Bronchial epithelial cell (primary cell): ENCODE measurements around the gene SNRNP27. TPM values are rescaled to one million over a fixed set of nuclear protein-coding genes. Genes with fewer than 3 reads are reported as not detected.
A peak's percentile ranks its signal among the peaks of the same experiment; 100 is the strongest.
"Not testable (repeated sequence)": the region's sequence is repeated elsewhere in the genome, so short reads cannot be mapped to it uniquely, and the experiment has no call there.

Experiments used
- DNase-seq: peaks from one replicate; pipeline ENCODE4 v3.0.0-alpha.2; 2010; ENCODE audit warnings: low read depth
- FAIRE-seq: peaks from 2 replicates; lab custom pipeline; 2011; peaks lifted over from hg19 to GRCh38; lab: Jason Lieb, UNC
- H3K27me3 ChIP-seq: 2 replicates; pipeline ENCODE4 v1.5.1; 2011; ENCODE audit warnings: low read length; ENCODE audit not compliant: control insufficient read depth, insufficient read depth
- H3K36me3 ChIP-seq: 2 replicates; pipeline ENCODE4 v1.5.1; 2011; ENCODE audit warnings: low read length; ENCODE audit not compliant: control insufficient read depth, insufficient read depth
- H3K4me3 ChIP-seq: 2 replicates; pipeline ENCODE4 v1.5.1; 2011; ENCODE audit warnings: mild to moderate bottlenecking, low read depth, low read length, control low read depth
- total RNA-seq: library from RNA; depleted of rRNA; stranded (reverse); fragments of >200 nt; gene quantifications from 2 replicates; pipeline ENCODE4 v1.2.1, GENCODE V29; 2014
- TF ChIP-seq, protein P1 (sequence below): IDR thresholded peaks from 2 replicates; pipeline ENCODE4 v1.5.1; 2011; ENCODE audit warnings: mild to moderate bottlenecking, moderate library complexity, low read length, control low read depth, inconsistent platforms; ENCODE audit not compliant: insufficient read depth, severe bottlenecking

The SNRNP27 gene
- total RNA-seq, 1 donor from 2014 or later: 22.9 TPM

DNA sequence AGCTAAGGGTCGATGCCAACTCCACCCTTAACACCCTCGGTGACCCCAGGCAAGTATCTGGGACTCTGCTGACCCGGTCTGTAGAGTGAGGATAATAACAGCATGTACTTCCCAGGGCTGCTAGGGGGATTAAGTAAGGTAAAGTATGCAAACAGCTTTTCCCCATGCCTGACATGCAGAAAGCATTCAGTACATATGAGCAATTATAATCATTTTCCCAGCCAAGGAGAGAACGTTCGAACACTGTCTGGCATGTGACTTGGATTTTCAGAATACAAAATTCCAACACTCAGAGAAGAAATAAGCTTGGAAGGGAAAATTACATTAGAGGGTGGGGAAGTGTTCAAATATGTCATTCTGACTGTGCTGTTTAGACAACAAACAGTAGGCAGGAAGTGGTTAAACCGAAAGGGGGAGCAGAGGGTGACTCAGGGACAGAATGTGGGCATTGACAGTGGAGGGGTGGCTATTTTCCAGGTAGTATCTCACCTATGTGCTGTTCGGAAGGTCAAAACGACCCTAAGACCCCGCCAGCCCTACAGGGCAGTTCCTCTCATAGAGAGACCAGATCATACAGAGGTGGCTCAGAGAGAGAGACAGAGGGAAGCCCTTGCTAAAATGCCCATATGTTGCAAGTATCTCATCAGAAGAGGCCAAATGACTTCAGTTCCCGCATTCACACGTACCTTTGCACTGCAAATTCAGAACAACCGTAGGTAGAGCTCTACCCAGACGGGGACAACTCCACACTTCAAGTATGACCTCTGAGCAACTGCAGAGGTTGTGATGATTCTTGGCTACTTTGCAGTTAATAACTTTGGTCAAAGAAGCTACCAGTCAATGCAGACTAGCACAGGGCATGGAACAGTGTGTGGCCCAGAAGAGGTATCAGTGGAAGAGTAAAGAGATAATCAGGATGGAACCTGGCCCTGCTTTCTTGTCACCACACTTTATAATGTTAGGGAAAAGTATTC is 52.9 kb downstream of the SNRNP27 start:
- no peak overlapping the region for H3K4me3 ChIP-seq
- no peak for FAIRE-seq
- no peaks in the 10 kb centered on the region for H3K36me3 ChIP-seq
- no peaks in the 10 kb centered on the region for H3K27me3 ChIP-seq
- TF ChIP-seq, protein P1, sequence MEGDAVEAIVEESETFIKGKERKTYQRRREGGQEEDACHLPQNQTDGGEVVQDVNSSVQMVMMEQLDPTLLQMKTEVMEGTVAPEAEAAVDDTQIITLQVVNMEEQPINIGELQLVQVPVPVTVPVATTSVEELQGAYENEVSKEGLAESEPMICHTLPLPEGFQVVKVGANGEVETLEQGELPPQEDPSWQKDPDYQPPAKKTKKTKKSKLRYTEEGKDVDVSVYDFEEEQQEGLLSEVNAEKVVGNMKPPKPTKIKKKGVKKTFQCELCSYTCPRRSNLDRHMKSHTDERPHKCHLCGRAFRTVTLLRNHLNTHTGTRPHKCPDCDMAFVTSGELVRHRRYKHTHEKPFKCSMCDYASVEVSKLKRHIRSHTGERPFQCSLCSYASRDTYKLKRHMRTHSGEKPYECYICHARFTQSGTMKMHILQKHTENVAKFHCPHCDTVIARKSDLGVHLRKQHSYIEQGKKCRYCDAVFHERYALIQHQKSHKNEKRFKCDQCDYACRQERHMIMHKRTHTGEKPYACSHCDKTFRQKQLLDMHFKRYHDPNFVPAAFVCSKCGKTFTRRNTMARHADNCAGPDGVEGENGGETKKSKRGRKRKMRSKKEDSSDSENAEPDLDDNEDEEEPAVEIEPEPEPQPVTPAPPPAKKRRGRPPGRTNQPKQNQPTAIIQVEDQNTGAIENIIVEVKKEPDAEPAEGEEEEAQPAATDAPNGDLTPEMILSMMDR: no peak
- DNase-seq: peak; percentile 97

DNA sequence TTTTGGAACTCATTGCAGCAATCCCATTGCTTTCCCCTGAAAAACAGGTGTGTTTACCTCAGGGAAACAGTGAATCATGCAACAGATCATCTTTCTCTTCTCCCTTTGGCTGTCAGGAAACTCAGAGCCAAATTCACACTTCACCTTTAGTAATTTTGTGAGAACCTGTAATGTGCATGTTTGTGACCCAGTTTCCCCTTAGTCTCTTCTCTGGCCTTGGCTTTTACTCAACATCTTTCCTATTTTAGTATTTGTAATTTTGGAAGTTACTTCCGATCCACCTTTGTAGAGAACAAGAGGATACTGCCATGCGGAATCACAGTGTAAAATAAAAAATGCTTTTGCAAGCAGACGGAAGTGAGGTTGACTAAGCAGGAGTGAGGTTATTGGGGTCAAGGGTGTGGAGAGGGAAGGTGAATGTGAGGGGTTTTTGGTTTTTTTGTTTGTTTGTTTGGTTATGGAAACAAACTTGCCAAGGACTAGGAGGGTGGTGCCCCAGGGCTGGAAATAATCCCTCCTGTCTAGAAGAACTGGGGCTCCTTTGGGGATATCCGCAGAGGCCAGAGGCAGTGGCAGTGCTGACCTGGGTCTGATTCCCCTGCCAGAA is 53.7 kb downstream of the SNRNP27 start:
- no peaks in the 10 kb centered on the region for H3K27me3 ChIP-seq
- TF ChIP-seq, protein P1: no peak
- H3K4me3 ChIP-seq: no peak overlapping the region
- H3K36me3 ChIP-seq: no peaks in the 10 kb centered on the region
- DNase-seq (peak; percentile 74), FAIRE-seq (no peak)

DNA sequence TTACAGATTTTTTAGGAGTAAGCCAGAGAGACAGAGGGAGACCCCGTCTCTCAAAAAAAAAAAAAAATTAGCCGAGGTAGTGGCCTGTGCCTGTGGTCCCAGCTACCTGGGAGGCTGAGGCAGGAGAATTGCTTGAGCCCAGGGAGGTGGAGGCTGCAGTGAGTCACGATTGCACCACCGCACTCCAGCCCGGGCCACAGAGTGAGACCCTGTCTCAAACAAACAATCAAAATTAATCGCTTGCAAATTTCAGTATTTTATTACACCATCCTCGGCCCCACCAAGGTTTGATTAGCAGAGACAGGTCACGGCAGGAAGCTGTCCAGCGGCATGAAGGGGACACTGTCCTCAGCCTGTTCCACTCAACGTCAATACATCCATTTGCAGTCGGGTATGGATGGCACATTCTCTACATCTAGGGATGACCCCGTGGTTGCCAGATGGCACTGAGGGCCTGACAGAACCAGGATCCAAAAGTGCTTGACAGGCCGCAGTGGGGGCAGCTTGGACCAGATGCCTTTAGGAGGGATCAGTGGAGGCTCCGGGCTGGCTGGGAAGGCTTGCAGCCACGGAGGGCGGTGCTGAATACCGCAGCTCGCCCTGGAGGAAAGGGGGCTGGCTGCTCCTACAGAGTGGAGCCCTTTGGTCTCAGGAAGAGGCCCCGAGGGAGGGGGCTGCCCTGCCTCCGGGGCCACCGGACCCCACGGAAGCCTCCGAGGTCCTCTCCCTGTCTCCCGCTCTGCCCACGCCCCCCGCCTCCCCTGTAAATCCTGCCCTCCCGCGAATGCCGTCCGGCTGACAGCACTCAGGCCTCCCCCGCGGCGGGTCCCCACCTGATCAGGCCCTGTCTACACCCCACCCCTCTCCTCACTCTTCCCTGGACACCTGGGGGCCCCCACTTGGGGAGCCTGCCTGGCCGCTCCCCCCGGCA is 54.5 kb downstream of the SNRNP27 start:
- DNase-seq: no peak
- FAIRE-seq: no peak
- H3K27me3 ChIP-seq: no peaks in the 10 kb centered on the region
- H3K4me3 ChIP-seq: no peak overlapping the region
- no peaks in the 10 kb centered on the region for H3K36me3 ChIP-seq
- TF ChIP-seq, protein P1: no peak

DNA sequence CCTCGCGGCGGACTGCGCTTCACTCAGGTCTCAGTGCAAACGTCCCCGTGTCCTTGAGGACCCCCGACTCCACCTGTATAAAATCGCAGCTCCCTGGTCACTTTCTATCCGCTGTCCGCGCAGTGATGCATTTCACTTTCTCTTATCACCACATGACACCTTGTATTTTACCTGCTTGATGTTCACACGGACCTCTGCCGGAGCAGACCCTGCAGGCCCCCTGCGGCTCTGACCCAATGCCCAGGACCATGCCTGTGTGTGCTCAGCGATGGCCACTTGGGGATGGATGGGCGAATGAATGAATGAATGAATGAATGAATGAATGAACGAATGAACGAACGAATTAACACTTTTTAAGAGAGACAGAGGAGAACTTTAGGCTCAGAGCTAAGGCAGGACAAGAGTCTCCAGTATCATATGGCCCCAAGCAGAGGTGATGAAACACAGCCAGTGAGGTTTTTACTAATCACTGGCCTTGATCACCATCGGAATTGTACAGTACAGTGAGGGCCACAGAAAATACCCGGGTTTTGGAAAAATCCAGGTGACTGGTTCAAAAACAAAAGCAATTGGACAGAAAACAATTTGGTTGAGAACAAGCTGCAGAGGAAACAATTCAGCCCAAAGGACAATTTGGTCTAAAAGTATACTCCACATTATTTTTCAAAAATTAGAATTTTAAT is 55.3 kb downstream of the SNRNP27 start:
- Histone ChIP-seq H3K4me3 (no peak overlapping the region), H3K27me3 (no peaks in the 10 kb centered on the region), H3K36me3 (no peaks in the 10 kb centered on the region)
- TF ChIP-seq, protein P1: no peak
- FAIRE-seq (no peak), DNase-seq (no peak)

DNA sequence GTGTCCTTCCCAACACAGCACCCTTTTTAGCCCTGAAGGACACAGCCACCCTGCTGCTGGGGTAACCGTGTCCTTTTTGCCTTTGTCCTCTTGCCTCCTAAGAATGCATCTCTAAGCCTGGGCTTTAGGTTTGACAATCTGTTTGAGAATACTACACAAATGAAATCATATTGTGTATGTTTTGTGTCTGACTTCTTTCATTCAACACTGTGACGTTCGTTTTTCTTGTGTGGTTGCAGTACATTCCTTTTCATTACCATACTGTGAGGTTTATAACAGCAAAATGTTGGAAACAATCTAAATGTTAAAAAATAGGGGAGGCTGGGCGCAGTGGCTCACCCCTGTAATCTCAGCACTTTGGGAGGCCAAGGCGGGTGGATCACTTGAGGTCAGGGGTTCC is 56.5 kb downstream of the SNRNP27 start:
- DNase-seq (no peak), FAIRE-seq (no peak)
- no peak overlapping the region for H3K4me3 ChIP-seq
- H3K36me3 ChIP-seq: no peaks in the 10 kb centered on the region
- no peaks in the 10 kb centered on the region for H3K27me3 ChIP-seq
- TF ChIP-seq, protein P1: no peak

DNA sequence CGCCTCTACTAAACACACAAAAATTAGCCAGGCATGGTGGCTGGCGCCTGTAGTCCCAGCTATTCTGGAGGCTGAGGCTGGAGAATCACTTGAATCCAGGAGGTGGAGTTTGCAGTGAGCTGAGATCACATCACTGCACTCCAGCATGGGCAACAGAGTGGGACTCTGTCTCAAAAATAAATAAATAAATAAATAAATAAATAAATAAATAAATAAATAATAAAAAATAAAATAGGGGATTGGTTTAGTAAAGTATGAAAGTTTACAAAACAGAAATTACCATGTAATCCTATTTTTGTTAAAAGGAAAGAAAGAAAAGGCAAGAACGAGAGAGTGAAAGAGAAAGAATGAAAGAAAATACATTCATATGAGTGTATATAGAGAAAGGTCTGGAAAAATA is 56.9 kb downstream of the SNRNP27 start:
- not testable (repeated sequence) for H3K36me3 ChIP-seq, H3K27me3 ChIP-seq, FAIRE-seq, H3K4me3 ChIP-seq, DNase-seq
